Kidney capillary endothelial cell (primary cell): Measurements from ENCODE around the gene STARD9.
"Not testable (repeated sequence)": the region's sequence is repeated elsewhere in the genome, so short reads cannot be mapped to it uniquely, and the experiment has no call there.

Experiments
- DNase-seq: peaks from one replicate; pipeline ENCODE4 v3.0.0-alpha.2; 2018; ENCODE audit warnings: low spot score

STARD9 gene

DNA sequence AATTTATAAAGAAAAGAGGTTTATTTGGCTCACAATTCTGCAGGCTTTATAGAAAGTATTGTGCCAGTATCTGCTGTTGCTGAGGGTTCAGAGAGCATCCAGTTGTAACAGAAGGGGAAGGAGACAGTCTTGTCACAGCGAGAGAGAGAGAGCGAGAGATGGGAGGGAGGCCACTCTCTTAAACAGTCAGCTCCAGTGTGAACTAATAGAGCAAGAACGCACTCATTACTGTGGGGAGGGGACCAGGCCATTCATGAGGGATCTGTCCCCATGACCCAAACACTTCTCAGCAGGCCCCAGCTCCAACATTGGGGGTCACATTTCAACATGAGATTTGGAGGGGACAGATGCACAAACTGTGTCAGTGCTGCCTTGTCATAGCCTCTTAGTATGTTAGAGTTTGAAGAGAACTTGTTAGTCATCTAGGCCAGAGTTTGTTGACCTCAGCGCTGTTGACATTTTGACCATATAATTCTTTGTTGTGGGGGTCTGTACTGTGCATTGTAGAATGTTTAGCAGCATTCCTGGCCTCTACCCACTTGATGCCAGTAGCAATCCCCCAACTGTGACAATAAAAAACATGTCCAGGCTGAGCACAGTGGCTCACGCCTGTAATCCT, 15.3 kb downstream of the STARD9 start:
- DNase-seq: no peak

DNA sequence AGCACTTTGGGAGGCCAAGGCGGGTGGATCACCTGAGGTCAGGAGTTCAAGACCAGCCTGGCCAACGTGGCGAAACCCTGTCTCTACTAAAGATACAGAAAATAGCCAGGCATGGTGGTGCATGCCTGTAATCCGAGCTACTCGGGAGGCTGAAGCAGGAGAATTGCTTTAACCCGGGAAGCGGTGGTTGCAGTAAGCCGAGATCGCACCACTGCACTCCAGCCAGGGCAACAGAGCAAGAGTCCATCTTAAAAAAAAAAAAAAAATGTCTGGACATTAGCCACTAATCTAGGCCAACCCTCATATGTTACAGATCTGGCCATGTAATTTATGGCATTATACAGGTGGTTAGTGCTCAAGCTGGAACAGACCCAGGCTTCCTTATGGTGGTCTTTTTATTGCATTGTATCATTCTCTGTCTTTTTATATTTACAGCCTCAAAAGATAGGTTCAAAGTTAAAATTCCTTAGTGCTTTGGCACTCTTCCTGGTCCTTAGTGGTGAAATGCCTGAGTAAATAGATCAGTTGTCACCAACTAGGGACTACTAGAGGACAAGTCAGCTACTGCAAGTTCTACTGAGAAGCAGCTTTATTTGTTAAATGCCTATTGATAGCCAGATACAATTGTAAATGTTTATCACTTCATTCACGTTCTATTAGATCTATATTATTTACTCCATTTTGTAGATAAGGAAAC, 16.0 kb downstream of the STARD9 start:
- no peak for DNase-seq

GRCh38 chr15:42592716-42593115, 17.3 kb downstream of the STARD9 start:
- DNase-seq: no peak

DNA sequence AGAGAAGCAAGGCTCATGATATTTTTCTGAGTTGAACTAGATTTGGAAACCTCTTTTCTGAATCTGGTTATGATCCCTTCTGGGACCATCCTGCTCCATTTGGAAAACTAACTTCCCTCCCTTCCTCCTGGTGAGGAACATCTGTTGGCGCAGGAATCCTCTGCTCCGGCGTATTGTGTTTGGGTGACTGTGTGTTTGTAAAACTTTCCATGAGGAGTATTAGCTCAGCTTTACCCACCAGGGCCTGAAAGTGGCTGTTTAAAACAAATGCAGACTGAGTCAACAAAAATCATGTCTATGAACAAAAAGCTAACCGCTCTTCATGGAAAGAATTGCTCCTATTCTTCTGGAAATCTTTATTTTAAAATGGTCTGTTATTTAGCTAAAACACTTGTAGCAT, 17.7 kb downstream of the STARD9 start:
- no peak for DNase-seq

GRCh38 chr15:42594095-42594494, 18.7 kb downstream of the STARD9 start:
- DNase-seq: no peak

DNA sequence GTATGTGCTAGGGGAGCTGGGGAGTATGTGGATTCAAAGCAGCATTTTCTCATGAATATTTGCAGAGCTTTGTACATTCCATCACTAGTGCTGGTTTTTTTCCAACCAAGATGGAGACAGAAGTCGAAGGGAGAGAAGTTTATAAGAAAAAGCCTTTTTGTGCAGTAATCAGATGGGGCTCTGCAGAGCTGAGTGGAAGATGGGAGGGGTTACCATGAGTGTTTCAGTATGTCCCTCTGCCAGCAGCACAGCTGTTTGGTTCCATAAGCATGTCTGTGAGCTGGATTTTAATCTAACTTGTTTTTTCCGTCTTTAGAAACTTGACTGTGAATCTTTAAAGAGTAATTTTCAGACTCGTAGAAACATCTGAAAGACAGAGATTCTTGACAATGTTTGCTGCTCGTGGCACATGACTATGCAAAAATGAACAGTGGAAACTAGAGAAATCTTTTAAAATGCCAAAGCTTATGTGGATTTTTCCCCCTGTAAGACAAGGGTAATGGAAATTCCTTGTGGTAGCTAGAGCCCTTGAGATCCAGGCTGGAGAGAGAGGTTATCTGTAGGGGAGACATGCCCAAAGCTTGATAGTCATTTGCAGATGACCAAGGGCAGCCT, 20.3 kb downstream of the STARD9 start:
- no peak for DNase-seq

DNA sequence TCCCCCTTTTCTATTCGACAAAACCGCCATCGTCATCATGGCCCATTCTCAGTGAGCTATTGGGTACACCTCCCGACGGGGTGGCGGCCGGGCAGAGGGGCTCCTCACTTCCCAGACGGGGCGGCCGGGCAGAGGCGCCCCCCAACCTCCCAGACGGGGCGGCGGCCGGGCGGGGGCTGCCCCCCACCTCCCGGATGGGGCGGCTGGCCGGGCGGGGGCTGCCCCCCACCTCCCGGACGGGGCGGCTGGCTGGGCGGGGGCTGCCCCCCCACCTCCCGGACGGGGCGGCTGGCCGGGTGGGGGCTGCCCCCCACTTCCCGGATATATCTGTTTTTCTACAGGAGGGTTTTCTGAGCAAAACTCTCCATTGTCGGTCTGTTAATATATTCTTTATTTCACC, 25.9 kb downstream of the STARD9 start:
- not testable (repeated sequence) for DNase-seq

DNA sequence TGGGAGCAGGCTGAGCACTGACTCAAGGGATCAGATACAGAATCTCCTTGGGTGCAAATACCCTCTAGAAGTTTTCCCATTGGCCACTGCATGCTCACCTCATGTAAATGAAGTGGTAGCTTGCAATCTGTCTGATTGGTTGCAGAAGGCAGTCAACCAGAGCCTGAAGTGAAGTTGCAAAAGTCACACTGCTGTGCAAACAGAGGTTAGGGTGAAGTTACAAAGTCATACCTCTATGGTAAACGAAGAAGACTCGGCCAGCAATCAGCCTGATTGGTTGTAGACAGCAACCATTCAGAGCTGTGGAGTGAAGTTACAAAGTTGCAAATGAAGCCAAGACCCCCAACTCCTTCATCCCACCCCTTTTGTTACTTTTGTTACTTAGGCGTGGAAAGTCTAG, 27.1 kb downstream of the STARD9 start:
- DNase-seq: no peak

DNA sequence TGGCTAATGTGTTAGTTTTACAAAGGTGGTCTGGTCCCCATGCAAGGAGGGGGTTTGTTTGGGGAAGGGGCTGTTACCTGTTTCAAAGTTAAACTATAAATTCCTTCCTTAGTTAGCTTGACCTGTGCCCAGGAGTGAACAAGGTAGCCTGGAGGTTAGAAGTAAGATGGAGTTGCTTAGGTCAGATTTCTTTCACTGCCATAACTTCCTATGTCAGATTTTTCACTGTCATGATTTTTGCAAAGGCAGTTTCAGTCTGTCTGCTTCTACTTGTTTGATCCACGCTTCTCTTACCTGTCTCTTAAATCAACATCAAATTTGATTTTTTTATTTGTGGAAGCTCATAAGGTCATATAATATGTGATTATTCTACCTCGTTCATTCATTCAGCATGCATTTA, 28.6 kb downstream of the STARD9 start:
- DNase-seq: no peak

GRCh38 chr15:42604894-42605744, 29.7 kb downstream of the STARD9 start:
- peak; percentile 67 for DNase-seq

DNA sequence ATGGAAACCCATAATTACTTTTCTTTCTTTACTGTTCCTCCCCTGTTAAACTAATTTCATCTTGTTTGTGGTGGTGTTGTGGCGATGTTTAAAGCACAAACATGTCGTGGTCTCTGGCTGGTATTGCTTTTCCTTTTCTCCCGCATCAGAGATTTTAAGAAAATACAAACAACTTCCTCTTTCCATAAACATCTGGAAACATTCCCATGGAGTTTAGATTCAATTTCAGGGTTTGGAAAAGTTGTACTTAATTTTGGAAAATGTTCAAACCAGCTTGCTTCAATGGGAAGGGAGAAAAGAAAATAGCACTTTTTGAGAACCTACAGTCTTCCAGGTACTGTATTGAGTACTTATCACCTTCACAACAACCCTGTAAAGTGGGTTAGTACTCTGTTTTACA, 30.4 kb downstream of the STARD9 start:
- no peak for DNase-seq

- DNase-seq: no peak
Measured at GRCh38 chr15:42608110-42608531, 32.7 kb downstream of the STARD9 start.

- DNase-seq: no peak
Measured at GRCh38 chr15:42608752-42609488, 33.5 kb downstream of the STARD9 start.

DNA sequence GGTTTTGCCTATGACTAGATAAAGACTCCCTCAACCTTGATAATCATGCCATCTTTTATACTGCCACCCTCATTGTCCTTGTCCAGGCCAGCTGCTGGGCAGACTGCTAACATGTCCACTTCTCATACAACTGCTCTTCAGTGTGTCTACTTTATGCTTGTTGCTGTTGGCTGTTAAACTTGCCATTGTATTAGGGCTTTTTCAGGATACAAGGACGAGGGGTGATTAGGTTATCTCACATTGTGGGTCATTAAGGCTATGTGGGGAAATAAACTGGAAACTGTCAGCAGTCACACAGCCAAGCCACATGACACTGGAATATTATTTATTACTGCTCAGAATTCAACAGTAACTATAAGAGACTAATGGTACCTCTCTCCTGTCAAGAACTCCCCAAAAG, 36.1 kb downstream of the STARD9 start:
- no peak for DNase-seq

DNA sequence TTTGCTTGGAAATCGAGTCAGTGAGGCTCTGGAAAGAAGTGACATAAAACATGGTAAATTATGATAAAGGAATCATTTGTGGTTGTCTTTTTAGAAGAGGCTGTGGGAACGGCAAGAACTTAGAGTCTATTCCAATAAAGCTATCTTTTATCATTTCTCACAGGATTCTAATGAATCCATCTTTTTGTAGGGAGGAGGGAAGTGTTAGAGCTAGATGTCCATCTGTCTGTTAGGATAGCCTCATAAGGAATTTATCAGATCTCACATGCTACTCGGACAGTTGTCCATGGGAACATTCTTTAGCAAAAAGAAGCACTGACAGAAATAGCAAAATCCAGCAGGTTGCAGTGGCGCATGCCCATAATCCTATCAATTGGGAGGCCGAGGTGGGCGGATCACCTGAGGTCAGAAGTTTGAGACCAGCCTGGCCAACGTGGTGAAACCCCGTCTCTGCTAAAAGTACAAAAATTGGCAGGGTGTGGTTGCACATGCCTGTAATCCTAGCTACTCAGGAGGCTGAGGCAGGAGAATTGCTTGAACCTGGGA, 37.0 kb downstream of the STARD9 start:
- no peak for DNase-seq

DNA sequence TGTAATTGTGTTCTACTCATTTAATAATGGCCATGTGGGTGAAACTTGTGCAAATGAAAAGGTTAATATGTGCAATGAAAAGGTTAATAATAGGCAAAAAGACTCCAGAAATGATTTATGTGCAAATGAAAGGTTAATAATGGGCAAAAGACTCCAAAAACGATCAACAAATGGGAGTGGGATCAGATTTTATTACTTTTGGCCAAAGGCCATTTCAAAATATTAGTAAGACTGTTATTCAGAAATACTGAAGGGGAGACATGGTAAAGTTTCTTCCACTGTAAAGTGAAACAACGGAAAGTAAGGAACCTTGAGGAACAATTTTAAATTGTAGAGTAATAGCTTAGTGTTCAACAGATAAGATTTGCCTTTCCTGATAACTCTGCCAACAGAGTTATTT, 40.7 kb downstream of the STARD9 start:
- no peak for DNase-seq

DNA sequence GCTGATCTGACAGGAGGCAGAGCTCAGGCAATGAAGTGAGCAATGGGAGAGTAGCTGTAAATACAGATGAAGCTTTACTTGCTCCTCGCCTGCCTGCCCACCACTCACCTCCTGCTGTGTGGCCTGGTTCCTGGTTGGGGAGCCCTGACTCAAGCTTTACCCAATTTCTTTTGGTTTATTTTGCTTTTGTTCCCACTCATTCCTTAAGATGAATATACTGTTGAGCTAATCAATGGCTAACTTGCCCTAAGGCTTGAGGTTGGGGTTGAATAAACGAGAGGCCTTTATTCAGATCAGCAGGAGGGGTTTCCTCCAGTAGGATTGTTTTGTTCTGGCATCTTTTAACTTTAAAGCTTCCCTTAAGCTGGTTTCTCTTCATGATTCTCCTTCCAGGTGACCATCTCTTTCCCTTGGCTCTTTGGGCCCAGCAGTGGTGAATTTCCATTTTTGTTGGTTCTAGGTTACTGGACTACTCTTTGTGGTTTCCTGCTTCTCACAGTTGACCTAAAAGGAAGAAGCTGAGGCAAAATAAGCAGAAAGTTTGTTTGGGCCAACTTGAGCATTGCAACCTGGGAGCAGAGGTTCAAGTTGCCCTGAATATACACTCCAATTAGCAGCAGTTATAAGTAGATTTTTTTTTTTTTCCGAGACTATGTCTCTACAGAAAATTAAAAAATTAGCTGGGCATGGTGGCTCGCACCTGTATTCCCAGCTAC, 44.4 kb downstream of the STARD9 start:
- no peak for DNase-seq

DNA sequence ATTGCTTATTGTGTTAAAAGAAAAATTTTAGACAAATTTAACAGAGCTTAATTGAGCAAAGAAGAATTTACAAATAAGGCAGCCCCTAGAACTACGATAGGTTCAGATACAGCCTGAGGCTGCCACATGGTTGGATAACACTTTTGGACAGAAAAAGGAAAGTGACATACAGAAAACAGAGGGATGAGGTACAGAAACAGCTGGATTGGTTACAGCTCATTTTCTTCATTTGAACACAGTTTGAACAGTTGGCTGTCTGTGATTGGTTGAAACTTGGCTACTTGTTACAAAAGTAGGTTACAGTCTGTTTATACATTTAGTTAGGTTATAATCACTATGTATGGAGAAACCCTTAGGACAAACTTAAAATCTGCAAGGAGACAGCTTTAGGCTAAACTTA, 46.0 kb downstream of the STARD9 start:
- no peak for DNase-seq

GRCh38 chr15:42621996-42622925, 46.9 kb downstream of the STARD9 start:
- DNase-seq: no peak

GRCh38 chr15:42623951-42624350, 48.5 kb downstream of the STARD9 start:
- no peak for DNase-seq
